ENCODE measurements around the gene NR3C2.

The NR3C2 gene

GRCh38 chr4:148441986-148442831 is at the start of gene NR3C2:
TSS of gene NR3C2 (minus strand) at chr4:148442414.
- TF ChIP-seq CTCF (IDR thresholded peaks at IDR 0.05): no peak

- TF ChIP-seq CTCF (IDR thresholded peaks at IDR 0.05): no peak
Observed at GRCh38 chr4:148487181-148487580, 45.0 kb upstream of the NR3C2 start.

- no peak for TF ChIP-seq CTCF (IDR thresholded peaks at IDR 0.05)
Observed at GRCh38 chr4:148481636-148482035, 39.4 kb upstream of the NR3C2 start.

GRCh38 chr4:148477276-148477675 is 35.1 kb upstream of the NR3C2 start:
- TF ChIP-seq CTCF (IDR thresholded peaks at IDR 0.05): no peak

- no peak for TF ChIP-seq CTCF (IDR thresholded peaks at IDR 0.05)
Observed at GRCh38 chr4:148469938-148470337, 27.7 kb upstream of the NR3C2 start.

GRCh38 chr4:148454835-148455234 is 12.6 kb upstream of the NR3C2 start:
- no peak for TF ChIP-seq CTCF (IDR thresholded peaks at IDR 0.05)

- no peak for TF ChIP-seq CTCF (IDR thresholded peaks at IDR 0.05)
Observed at GRCh38 chr4:148453833-148454232, 11.6 kb upstream of the NR3C2 start.
